Parathyroid adenoma (tissue), 2 donors: Measurements from ENCODE around the gene OSBPL5.

ENCODE experiments used
- H2AFZ ChIP-seq: fragments of 300-600 bp; sonication (generic); one replicate; pipeline ENCODE4 v1.7.0; 2017; ENCODE audit warnings: antibody characterized with exemption, mild to moderate bottlenecking
- H3K27ac ChIP-seq: fragments of 300-600 bp; sonication (generic); one replicate; pipeline ENCODE4 v1.7.0; 2017
- H3K27me3 ChIP-seq: fragments of 300-600 bp; sonication (generic); one replicate; pipeline ENCODE4 v1.7.0; 2017; ENCODE audit warnings: low read length; ENCODE audit not compliant: control insufficient read depth, insufficient read depth
- H3K36me3 ChIP-seq: fragments of 300-600 bp; sonication (generic); one replicate; pipeline ENCODE4 v1.7.0; 2017; ENCODE audit warnings: low read length; ENCODE audit not compliant: control insufficient read depth, insufficient read depth
- H3K4me1 ChIP-seq: fragments of 300-600 bp; sonication (generic); one replicate; pipeline ENCODE4 v1.7.0; 2017; ENCODE audit warnings: control low read depth
- H3K4me2 ChIP-seq: fragments of 300-600 bp; sonication (generic); one replicate; pipeline ENCODE4 v1.7.0; 2017; ENCODE audit warnings: low read length
- H3K4me3 ChIP-seq: fragments of 300-600 bp; sonication (generic); one replicate; pipeline ENCODE4 v1.7.0; 2017; ENCODE audit warnings: low read depth, low read length
- H3K79me2 ChIP-seq: fragments of 300-600 bp; sonication (generic); one replicate; pipeline ENCODE4 v1.7.0; 2017; ENCODE audit warnings: control low read depth
- H3K9ac ChIP-seq: fragments of 300-600 bp; sonication (generic); one replicate; pipeline ENCODE4 v1.7.0; 2017; ENCODE audit warnings: mild to moderate bottlenecking
- H3K9me3 ChIP-seq: fragments of 300-600 bp; sonication (generic); one replicate; pipeline ENCODE4 v1.7.0; 2017; ENCODE audit warnings: low read length; ENCODE audit not compliant: control insufficient read depth
- TF ChIP-seq, protein P1 (sequence below): fragments of 300-600 bp; sonication (generic); IDR thresholded peaks from one replicate; pipeline ENCODE4 v1.7.0; 2017; ENCODE audit warnings: antibody characterized with exemption, mild to moderate bottlenecking
- donor health status: primary hyperparathyroidism.

OSBPL5 gene

DNA sequence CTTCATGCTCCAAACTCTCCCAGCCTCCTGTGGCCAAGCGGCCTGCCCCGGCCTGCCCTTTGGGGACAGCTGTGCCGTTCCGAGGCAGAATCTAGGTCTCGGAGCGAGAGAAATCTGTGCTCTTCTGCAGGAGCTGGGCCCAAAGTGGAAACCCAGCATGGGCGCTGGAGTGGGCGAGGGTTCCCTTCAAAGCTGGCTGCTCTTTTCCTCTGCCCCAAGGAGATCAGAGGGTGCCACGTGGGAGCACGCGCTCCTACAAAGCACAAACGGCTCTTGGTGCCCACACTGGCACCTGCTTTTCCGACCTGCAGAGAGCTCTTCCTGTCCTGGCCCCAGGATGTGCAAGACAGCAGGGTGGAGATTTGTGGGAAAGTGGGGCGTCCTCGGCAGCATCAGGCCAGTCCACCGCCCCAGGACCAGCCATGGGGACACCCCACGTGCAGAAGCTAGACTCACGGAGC, 6.9 kb downstream of the OSBPL5 start:
- Histone ChIP-seq H3K36me3 (no peaks in the 10 kb centered on the region), H3K27me3 (no peaks in the 10 kb centered on the region), H3K4me1 (peaks cover 11% of the 10 kb centered on the region), H3K9ac (no peak overlapping the region), H2AFZ (no peak overlapping the region), H3K9me3 (no peaks in the 10 kb centered on the region), H3K4me3 (no peak overlapping the region), H3K79me2 (no peaks in the 10 kb centered on the region), H3K27ac (no peak overlapping the region), H3K4me2 (no peak overlapping the region)
- TF ChIP-seq, protein P1, sequence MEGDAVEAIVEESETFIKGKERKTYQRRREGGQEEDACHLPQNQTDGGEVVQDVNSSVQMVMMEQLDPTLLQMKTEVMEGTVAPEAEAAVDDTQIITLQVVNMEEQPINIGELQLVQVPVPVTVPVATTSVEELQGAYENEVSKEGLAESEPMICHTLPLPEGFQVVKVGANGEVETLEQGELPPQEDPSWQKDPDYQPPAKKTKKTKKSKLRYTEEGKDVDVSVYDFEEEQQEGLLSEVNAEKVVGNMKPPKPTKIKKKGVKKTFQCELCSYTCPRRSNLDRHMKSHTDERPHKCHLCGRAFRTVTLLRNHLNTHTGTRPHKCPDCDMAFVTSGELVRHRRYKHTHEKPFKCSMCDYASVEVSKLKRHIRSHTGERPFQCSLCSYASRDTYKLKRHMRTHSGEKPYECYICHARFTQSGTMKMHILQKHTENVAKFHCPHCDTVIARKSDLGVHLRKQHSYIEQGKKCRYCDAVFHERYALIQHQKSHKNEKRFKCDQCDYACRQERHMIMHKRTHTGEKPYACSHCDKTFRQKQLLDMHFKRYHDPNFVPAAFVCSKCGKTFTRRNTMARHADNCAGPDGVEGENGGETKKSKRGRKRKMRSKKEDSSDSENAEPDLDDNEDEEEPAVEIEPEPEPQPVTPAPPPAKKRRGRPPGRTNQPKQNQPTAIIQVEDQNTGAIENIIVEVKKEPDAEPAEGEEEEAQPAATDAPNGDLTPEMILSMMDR, result no peak

DNA sequence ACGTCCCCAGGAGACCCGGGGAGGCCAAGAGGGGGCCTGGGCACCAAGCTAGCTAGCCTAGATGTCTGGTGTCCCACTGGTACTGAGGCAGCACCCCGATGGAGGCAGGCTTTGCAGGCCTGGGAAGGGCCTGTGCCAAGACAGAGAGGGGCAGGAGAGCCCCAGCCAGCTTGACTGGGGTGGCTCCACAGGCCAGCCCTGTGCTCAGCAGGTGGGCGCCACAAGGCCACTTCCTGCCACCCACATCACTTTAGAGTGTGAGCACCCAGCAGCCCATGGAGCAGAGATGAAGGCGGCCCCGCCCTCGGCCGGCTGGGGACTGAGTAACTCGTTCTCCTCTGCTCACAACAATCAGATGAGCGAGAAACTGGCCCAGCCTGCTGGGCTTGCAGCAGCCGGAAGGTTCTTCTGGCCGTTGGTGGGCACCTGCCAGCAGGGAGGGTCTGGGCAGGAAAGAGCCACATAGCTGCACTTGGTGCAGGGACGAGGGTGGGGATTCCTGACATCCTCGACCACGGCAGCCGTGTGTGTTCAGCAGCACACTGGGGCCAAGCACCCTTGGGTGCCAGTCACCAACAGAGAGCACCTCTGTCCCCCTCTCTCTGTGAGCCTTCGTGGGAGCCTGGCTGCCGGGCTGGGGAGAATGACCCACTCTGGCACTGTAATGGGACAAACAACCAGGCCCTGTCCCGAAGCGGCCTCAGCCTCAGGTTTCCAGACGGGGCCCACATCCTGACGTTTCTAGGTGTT, 7.6 kb downstream of the OSBPL5 start:
- H3K79me2 ChIP-seq, result no peaks in the 10 kb centered on the region
- no peaks in the 10 kb centered on the region for H3K9me3 ChIP-seq
- no peaks in the 10 kb centered on the region for H3K27me3 ChIP-seq
- H3K9ac ChIP-seq, result no peak overlapping the region
- H3K4me1 ChIP-seq, result peaks cover 5% of the 10 kb centered on the region
- H3K36me3 ChIP-seq, result no peaks in the 10 kb centered on the region
- TF ChIP-seq, protein P1, result no peak
- H2AFZ ChIP-seq, result no peak overlapping the region
- no peak overlapping the region for H3K4me2 ChIP-seq
- no peak overlapping the region for H3K4me3 ChIP-seq
- no peak overlapping the region for H3K27ac ChIP-seq

DNA sequence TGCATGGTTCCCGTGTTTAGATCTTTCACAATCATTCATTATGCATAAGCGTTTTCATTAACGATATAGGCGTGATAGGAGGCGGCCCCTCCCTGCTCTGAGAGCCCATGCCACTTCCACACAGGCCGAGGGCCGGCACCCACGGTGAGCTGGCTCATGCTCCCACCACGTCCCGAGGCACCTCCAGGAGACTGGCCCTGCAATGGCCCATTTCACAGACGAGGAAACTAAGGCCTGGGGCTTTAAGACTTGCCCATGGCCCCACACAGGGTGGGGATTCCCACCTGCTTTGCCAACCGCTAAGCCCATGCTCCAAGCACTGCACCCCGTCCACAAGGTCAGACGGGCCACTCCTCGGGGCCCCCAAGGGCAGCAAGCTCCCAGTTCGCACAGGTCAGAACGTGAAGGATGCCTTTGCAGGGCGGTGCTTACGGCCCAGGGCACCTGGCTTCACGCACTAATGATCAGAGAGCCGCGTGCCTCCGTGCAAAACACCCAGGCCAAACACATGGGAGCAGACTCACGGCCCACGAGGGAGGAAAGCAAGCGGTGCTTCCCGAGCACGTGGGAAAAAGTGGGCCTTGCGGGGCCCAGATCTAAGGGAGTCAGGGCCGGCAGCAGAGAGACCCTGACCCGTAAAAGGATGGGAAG, 8.3 kb downstream of the OSBPL5 start:
- Histone ChIP-seq H3K27ac (no peak overlapping the region), H3K79me2 (no peaks in the 10 kb centered on the region), H2AFZ (no peak overlapping the region), H3K9me3 (no peaks in the 10 kb centered on the region), H3K4me2 (no peak overlapping the region), H3K36me3 (no peaks in the 10 kb centered on the region), H3K27me3 (no peaks in the 10 kb centered on the region), H3K9ac (no peak overlapping the region), H3K4me3 (no peak overlapping the region), H3K4me1 (peaks cover 3% of the 10 kb centered on the region)
- TF ChIP-seq, protein P1, result no peak

DNA sequence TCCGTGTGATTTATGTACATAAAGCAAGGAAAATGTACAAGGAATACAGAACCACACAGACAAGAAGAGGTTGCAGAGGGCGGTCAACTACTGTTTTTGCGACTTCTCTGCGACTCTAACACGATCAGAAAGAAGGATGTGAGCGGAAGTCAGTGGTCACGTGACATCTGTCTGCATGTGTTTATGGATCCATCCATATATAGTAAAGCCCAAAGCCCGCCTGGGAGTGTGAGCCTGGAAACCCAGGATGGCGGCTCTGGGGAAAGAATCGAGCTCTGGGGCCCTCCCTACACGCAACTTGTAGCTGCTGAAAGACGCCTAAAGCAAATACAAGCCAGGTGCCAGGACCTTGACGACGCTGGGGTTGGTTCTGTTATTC, 8.8 kb downstream of the OSBPL5 start:
- Histone ChIP-seq H3K4me2 (no peak overlapping the region), H3K9ac (no peak overlapping the region), H3K36me3 (no peaks in the 10 kb centered on the region), H3K4me3 (no peak overlapping the region), H2AFZ (no peak overlapping the region), H3K27ac (peak overlapping the region; percentile 15), H3K79me2 (no peaks in the 10 kb centered on the region), H3K27me3 (no peaks in the 10 kb centered on the region), H3K9me3 (no peaks in the 10 kb centered on the region), H3K4me1 (peaks cover 3% of the 10 kb centered on the region)
- TF ChIP-seq, protein P1, result no peak
